Stimulated activated CD8-positive, alpha-beta memory T cell treated with anti-CD3 and anti-CD28 coated beads, Interleukin-12 subunit alpha, Interleukin-12 subunit beta, amount 100 ng/mL, for 1 hour (primary cell): ENCODE results near the gene TMEM126B.
"Not testable (repeated sequence)": the region's sequence is repeated elsewhere in the genome, so short reads cannot be mapped to it uniquely, and the experiment has no call there.

Source experiments
- DNase-seq: peaks from one replicate; pipeline ENCODE4 v3.0.0-alpha.2; 2020; ENCODE audit warnings: low read depth

TMEM126B gene

DNA sequence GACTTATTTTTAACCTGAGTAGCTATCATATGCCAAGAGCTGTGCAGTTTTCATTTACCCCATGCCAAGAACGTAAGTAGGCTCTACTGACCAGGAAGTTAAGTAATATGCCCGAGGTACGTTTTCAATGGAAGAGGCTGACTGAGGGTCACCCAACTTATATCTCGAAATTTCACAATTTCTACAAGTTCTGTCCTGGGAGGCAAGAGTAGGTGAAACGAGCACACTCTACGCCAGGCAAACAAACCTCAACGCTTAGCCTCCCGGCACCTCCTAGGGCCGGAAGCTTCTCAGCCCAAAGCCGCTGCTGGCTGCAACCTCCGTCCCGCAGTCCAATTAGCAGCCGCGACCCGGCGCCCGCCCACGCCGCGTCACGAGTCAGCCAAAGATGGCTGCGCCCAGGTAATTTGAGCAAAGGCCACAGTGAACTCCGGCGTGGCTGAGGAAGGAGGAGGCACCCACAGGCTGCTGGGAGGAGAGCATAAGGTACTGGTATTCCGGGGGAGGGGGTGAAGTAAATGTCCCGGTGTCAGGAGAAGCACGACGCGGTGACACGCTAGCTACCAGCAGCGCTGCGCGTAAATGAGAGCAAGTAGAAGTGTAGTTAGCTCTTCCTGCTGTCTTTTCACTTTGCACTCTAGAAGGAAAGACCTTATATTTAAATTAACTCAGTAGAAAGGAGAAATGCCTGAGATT, 19.4 kb downstream of the TMEM126B start, which contains the start of gene TMEM126A:
TSS of gene TMEM126A (plus strand) at position 364 of the 696 bp plus-strand sequence. CDS start 2,289 bp downstream, outside the sequence.
- DNase-seq = peak; percentile 82

DNA sequence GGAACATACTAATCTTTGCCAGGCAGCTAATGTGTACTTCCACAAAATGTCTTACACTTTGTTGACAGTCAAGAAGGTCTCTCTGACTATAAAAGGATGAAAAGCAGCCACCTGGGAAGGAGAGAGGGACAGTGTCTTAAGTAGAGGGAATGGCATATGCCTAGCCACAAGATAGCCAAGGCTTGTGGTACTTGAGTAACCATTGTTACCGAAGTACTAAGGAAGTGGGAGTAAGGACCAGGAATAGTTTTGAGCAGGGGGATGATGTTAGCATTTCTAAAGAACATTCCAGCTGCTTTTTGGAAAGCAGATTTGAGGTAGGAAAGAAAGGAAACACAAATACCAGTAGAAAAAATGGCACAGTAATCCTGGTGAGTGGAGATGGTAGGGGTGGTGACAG, 22.7 kb downstream of the TMEM126B start:
- DNase-seq = no peak

GRCh38 chr11:85652786-85653447, 24.5 kb downstream of the TMEM126B start:
- no peak for DNase-seq

DNA sequence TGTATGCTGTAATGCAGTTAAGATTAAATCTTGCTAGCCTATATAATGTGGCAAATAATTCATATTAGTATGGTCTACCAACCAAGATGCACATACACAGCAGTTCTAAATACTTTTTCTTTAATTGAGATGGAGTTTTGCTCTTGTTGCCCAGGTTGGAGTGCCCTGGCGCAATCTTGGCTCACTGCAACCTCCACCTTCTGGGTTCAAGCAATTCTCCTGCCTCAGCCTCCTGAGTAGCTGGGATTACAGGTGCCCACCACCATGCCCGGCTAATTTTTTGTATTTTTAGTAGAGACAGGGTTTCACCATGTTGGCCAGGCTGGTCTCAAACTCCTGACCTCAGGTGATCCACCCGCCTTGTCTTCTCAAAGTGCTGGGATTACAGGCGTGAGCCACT, 25.9 kb downstream of the TMEM126B start:
- not testable (repeated sequence) for DNase-seq

GRCh38 chr11:85656777-85657176, 28.4 kb downstream of the TMEM126B start:
- no peak for DNase-seq

DNA sequence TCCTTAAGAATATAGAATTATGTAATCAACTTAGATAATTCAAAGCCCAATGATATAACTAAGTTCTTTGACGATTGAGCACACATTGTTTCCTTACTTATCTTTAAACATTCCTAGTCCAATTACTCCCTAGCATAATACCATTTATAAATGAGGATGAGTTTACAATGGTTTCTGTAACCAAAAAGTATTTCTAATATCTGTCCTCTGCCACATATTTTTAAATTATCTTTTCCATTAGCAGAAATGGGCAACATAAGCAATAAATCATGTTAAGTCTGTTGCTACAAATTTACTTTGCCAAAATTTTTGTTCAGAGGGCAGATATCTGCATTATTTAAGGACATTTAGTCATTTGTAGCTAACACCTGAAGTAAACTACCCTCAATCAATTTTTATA, 29.8 kb downstream of the TMEM126B start:
- no peak for DNase-seq

- no peak for DNase-seq
Observed at GRCh38 chr11:85661972-85662664, 33.7 kb downstream of the TMEM126B start.

GRCh38 chr11:85663080-85663752, 34.8 kb downstream of the TMEM126B start:
- DNase-seq = no peak

DNA sequence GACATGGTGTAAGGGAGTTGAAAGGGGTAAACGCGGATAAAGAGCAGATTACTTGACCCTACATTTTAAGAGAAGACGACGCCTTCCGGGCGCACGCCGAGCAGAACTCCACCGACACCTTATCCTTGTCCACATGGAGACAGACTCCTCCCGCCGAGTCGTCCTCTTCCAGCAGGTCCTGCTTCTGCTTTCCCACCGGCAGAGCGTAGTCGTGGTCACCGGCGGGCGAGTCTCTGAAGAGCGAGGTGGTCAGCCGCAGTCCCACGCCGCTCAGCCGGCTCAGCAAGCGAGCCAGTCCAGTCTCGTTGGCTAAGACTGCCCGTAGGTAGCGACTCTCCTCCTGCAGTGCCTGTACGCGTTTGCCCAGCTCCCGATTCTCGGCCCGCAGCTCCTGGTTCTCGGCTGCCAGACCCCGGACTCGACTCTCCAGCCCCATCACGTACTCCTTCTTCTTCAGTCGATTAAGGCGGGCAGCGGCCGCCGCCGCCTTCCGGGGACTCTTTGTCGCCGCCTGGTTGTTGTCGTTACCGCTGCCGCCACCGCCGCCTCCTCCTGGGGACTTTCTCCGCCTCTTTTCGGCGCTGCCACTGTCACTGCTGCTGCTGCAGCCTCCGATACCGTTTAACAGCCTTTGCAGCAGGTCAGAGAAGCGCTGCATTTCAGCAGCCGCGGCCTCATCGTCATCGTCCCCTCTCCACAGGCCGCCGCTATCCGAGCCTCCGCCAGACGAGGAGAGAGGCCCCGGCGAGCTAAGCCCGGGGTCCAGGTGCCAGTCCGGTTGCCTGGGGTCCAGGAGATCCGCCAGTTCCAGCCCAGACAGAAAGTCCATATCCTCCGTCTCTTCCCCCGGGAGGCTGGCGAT, 35.6 kb downstream of the TMEM126B start:
- DNase-seq = peak; percentile 82

GRCh38 chr11:85664615-85665481, 36.5 kb downstream of the TMEM126B start, which contains the start of gene CREBZF:
TSS of gene CREBZF (minus strand) at chr11:85665129. CDS start at chr11:85664875, 254 bp downstream.
- DNase-seq = peak; percentile 89

- no peak for DNase-seq
Observed at GRCh38 chr11:85665733-85666132, 37.3 kb downstream of the TMEM126B start.

- DNase-seq = no peak
Observed at GRCh38 chr11:85666687-85667086, 38.3 kb downstream of the TMEM126B start.

DNA sequence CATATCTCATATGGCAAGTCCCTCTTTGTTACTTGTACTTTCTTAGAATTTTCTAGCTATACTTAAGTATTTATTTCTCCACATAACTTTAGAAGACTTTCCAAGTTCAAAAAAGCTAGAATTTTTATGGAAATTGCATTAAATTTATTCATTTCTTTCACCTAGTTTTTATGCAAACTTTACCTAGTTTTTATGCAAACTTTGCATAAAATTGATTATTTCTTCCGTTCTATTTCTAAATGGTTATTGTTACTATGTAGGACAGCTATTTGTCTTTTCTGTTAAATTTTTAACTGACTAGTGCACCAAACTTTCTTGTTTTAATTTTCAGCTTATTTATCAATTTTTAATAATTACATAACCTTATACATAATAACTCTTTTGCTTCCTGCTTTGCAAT, 39.8 kb downstream of the TMEM126B start:
- DNase-seq = no peak

GRCh38 chr11:85670949-85671663, 42.7 kb downstream of the TMEM126B start:
- DNase-seq = not testable (repeated sequence)

- no peak for DNase-seq
Observed at GRCh38 chr11:85672105-85672902, 43.9 kb downstream of the TMEM126B start.

GRCh38 chr11:85673393-85673792, 45.0 kb downstream of the TMEM126B start:
- no peak for DNase-seq

- DNase-seq = no peak
Observed at GRCh38 chr11:85679576-85679975, 51.2 kb downstream of the TMEM126B start.

DNA sequence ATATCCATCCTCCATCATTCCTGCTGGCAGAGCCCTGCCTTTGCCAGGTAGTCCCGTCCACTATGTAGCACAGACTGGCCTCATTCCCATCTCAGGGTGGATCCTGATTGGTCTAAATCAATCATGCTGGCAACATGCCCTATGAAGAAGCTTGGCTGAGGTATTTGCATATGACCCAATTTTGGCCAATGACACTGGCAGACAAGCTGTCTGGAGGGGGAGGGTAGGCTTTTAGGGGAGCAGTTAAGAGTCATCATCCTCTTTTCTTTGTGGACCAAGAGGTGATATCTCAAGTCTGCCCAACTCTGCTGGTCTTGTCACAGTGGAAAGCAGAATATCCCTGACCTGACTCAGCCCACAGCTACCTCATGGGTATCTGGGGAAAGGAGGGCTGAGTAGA, 52.5 kb downstream of the TMEM126B start:
- DNase-seq = no peak
